HG02885 (cell line): Measurements from ENCODE around the gene ULK2.

ENCODE experiments used
- ATAC-seq: cut with Tn5 transposase; IDR thresholded peaks from one replicate; pipeline ENCODE4 v1.9.1; 2021; ENCODE audit warnings: mild to moderate bottlenecking; ENCODE audit not compliant: unreplicated experiment, poor library complexity

ULK2 gene

DNA sequence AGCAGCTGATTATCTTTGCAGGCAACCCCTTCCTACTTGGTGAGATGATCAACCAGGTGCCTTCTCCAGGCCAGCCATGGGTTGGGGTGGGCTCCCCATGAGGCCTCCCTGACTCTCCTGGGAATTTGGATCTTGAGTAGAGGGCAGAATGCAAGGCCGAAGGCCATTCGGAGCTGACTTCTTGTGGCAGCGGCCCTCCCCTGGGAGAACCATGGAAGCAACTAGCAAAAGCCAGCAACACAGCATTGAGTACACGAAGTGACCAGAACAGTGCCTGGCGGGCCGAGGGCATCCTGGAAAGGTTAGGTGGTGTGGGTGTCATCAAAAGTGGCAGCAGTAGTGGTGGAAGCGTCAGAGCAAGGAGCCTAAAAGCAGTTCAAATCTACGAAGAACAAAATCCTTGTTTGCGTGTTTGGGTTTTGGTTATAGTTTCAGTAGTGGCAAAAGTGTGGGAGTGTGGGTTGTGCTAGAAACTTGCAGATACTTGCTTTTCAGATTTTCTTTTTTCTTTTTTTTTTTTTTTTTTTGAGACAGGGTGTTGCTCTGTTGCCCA is 117.6 kb downstream of the ULK2 start:
- no peak for ATAC-seq

DNA sequence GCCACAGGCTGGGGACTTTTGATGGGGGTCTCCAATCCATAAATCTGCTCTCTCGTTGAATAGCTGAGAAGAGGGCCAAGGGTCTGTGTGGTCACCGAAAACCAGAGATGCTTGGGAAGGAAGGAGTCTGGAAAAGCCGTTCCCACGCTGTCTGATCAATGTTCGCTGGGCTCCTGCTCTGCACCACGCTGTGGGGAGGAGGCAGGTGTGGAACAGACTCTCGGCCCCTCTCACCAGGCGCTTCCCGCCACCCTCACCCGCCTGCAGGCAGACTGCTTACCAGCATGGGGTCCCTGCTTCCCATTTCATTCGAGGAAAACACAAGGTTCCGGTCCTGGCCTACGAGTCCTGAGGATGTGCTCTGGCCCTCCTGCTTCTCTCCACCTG is 118.9 kb downstream of the ULK2 start:
- no peak for ATAC-seq

DNA sequence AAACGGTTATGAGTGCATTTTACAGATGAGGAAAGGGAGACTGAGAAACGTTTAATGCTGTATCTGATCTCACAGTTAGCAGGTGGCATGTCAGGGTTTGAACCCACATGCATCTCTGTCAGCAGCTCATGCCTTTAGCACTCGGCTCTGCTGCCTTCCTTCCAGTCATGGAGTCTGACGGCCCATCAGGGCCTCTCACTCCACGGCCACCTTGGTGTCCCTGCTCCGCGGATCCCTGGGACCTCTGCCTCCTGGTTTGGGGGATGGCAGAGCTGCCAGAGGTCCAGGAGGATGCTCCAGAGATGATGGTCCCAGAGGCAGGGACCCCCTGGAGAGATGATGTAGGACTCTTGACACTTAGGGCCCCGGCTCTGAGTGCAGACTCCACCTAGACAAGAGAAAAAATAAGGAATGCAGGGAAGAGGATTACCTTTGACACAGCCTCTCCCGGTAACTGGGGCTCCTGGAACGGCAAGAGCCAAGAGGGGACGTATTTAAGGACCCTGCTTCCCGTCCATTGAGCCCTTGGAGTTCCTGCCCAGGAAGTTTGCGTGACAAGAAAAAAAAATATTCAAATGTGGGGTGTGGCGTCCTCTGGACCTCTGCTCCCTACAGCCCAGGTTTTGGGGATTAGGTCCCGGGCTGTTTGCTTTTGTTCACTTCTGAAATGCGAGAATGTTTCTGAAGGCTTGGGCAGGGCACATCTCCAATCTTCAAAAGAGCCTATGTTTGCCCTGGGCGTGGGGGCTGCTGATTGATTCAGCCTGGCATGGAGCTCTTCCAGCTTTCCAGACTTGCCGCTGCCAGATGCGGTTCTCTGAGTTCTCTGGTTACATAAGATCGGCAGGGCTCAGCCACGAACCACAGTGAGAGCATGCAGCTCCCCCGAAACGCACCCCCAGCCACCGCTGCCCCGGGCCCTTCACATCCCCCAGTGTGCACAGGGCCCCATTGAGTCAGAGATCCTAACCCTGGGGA is 119.6 kb downstream of the ULK2 start, which contains the start of gene ALDH3A1:
TSS of gene ALDH3A1 (minus strand) at position 470 of the 978 bp plus-strand sequence. CDS start 3,169 bp downstream, outside the sequence.
- no peak for ATAC-seq

DNA sequence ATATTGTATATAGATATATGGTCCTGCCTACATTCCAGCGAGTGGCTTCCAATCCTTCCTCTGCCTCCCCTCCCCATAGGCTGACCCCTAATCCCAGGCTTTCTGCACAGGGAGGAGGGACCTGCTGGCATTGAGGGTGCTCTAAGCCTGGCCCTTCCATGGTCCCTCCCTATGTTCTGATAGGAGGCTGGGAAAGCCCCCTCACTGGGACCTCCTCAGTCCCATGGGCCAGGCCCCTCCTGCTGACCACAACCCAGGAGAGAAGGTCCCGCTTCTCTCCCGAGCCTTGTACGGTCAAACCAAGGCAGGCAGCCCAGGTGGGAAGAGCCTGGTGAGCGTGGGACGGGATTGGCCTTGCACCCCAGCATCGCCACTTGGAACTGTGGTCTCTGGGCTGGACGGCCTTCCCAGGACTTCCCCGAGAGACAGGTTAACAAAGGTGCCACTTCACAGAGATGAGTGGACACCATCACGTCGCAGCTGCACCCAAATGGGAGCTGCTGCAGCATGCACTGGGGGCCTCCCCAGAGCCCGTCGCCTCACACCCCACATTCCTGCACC is 120.5 kb downstream of the ULK2 start:
- no peak for ATAC-seq

DNA sequence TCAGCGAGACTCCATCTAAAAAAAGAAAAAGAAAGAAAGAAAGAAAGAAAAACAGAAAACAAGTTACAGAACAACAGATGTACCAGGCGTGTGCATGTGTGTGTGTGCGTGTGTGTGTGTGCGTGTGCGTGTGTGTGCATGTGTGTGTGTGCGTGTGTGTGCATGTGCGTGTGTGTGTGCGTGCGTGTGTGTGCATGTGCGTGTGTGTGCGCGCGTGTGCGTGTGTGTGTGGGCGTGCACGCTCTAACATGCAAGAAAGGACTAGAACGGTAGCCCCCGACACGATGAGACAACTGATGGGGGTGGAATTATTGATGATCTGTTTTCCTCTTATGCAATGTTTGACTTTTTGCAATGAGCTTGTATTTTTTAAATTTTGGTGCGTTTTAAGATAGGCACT is 121.2 kb downstream of the ULK2 start:
- ATAC-seq, result no peak

DNA sequence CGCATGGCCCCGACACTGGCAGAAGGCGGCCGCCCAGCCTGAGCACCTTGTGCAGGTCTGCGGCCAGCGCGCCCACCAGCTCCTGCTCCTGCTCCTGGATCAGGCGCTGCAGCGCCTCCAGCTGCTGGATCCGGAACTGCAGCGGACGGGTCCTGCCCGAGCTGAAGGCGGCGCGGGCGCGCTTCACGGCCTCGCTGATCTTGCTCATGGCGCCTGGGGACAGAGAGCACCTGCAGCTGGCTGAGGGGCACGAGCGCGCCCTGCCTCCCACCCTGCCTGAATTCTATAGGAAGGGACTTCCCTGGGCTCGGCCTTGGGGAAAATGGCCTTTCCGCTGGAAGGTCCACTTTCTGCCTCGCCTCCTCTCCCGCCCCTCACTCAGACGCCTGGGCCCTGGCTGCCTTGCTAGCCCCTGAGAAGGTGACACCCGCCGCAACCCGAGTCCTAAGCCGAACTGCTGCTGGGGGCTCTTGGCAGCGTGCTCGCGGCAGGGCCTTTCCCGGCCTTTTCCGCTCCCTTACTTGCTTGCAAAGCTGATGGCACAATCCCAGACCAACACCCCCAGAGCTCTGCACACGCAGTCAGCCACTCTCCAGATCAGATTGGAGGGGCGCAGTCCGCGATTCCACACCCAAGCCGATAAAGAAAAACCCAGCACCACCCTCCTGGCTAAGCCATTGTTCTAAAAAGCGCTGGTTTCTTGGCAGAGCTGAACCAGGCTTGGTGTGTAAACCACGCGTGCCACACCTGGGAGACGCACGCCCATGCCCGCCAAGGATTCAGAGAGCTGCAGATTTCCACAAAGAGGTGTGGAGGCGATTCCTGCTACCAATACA is 122.6 kb downstream of the ULK2 start:
- ATAC-seq, result peak; percentile 80

DNA sequence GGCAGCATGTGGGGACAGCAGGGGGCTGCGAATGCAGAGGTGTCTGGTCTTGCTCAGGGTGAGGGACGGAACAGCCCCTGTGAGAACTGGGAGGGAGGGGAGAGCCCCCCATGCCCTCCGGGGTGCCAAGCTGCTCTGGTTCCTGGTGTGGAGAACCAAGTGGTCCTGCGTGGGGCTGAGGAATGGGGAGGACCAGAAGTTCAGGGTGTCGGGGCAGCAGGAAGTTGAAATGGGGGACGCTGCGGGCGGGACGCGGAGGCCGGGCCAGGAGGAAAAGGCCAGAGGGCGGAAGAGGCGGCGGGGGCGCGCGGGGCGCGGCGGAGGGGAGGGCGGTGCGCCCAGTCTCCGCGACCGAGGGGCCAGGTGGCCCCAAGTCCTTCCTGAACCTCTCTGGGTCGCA is 123.2 kb downstream of the ULK2 start:
- ATAC-seq, result peak; percentile 19

DNA sequence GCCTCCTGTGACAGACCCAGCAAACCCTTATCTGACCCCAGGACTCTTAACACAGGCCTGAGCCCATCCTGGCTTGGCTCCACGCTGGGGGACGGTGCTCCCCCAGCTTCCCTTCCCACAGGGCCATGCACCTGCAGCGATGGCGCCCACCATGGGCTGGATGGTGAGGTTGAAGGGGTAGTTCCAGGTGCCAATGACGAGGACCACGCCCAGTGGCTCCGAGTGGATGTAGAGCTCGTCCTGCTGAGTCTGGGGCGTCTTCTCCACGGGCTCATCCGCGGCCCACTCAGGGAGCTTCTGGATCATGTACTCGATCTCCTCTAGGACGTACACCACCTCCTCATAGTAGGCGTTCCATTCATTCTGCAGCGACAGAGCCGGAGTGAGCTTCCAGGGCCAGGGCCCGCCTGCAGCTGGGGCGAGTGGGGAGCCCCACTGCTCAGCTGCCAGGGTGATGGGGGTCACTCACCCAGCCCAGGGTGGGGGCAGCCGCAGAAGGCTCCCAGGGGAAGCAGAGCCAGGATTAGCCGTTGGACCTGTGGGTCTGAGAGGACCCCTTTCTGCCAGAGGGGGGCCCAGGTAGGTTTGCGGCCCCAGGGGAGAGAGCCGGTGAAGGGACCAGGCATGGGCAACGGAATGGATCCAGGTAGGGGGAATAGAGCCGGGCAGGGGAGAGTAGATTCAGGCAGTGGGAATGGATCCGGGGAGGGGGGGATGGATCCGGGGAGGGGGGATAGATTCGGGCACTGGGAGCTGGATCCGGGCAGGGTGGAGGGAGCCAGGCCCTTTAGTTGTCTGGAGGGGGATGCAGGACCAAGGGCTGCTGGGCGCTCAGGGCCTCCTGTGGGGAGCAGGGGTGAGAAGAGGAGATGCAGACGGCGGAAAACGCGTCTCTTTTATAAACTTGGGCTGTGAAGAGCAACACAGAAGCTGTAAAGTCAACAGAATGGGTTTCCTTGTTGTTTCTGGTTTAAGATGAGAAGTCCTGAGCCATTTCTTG is 124.3 kb downstream of the ULK2 start:
- ATAC-seq, result no peak

DNA sequence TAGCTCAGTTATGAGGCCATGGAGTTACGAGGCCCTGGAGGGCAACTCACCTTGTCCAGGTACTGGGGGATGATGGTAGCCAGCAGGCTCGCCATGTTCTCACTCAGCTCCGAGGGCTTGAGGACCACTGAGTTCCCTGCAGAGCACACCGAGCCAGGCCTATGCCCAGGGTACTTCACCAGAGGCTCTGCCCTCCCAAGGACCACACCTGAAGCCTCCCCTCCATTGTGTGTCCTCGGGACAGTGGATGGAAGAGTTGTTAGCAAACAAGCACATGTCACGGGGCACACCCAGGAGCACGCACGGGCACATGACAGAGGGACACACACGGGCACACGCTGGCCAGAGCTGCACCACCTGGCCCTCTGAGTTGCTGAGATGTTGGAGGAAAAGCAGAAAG is 125.2 kb downstream of the ULK2 start:
- ATAC-seq, result no peak

DNA sequence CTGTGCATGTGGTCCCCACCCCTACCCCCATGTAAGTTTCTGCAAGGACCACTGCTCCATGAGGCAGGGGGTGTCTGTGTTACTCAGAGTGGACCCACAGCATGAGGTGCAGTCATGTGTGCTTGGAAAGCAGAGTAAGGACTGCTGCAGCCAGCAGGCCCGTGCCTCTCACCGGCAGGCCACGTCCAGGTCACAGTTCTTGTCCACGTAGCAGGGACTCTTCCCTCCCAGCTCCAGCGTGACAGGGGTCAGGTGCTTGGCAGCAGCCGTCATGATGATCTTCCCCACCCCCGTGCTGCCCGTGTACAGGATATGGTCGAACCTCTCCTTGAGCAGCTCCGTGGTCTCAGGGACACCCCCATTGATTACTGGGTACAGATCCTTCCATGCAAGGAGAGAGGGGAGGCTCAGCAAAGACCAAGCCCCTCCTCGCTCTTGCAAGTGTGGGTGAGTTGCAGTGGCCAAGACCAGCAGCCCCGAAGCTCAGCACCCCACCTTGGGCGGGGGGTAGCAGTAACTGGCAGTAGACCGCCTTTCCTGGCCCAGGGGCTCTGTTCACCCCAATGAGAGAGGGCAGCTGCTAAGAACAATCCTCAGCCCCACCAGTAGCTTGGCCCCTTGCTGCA is 125.8 kb downstream of the ULK2 start:
- no peak for ATAC-seq

DNA sequence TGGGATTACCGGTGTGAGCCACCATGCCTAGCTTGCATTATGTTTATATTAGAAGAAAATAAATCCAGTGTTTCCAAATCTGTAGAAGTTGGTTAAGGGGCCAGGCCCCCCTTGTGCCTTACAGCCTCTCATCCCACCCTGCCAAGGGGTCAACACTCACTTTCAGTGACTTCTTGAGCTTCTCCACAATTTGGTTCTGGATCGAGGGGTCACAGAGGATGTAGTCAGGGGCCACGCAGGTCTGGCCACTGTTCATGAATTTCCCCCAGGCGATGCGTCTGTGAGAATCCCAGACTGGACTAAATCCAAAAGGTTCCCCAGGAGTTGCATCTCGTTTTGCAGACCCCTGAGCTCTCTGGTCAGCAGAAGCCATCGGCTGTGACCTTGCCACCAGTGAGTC is 126.8 kb downstream of the ULK2 start:
- ATAC-seq, result no peak

DNA sequence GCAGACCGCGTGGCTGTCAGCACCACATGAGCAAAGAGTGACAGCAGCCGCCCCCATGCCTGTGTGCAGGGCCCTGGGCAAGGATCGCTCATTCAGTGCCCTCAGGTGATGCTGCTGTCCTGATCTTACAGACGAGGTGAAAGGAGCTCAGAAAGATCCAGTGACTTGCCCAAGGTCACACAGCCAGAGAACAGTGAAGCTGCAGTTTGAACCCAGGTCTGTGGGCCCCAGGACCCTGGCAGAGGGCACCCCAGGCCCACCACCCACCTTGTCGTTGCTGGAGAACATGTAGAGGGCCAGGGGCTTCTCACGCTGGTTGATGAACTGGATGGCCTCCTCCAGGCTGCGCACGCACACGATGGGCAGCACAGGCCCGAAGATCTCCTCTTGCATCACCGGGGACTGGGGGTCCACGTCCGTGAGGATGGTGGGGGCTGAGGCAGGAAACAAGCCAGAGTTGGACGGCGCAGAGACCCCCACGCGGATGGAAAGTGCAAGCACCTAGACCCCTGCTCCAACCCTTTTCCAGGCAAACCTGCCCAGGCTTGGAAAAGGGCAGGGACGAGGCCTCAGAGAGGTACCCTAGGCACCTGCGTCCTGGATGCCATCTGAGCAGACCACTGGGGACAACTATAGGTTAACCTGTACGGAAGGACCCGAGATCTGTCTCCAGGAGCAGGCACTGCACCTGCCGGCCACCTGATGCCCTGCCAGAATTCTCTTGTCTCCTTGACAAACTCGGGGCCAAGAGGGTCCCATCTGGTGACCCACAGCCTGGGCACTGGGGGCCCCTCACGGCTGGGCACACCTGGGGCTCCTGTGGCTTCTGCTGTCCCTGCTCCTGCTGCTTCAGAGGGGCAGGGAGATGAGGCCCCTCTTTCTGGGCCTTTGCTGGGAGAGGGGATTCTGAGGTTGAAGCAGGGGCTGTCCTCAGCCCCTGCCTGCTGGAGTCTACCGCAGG is 128.2 kb downstream of the ULK2 start:
- no peak for ATAC-seq

DNA sequence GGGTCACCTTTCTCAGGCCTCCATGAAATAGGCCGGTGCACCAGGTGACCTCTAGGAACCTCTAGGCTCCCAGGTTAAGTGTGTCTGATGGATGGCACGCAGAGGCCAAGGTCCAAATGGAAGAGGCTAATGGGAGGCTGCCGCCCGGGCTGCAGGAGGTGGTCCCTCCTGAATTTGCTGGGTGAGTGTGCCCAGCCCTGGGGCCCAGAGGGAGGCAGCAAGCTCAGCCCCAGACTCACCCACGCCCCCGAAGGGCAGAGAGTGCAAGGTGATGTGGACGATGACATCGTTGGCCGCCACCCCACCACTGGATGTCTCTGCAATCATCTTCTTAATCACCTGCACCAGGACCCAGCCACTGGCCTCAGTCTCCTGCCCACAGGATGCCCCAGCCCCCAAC is 129.0 kb downstream of the ULK2 start:
- no peak for ATAC-seq

DNA sequence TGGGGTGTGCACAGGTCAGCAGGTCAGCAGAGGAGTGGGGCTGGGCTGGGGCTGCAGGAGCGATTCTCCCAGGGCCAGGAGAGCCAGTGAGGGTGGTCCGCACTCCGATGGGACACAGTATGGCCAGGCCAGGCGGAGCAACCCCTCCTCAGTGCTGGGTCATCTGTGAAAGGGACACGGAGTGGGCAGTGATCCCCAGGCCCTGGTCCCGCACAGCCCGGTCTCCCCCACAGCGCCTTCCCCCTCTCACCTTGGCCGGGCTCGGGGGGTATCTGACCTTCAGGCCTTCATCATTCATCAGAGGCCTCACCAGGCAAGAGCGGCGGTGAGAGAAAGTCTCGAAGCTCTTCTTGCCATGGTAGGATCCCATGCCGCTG is 129.7 kb downstream of the ULK2 start:
- ATAC-seq, result no peak

DNA sequence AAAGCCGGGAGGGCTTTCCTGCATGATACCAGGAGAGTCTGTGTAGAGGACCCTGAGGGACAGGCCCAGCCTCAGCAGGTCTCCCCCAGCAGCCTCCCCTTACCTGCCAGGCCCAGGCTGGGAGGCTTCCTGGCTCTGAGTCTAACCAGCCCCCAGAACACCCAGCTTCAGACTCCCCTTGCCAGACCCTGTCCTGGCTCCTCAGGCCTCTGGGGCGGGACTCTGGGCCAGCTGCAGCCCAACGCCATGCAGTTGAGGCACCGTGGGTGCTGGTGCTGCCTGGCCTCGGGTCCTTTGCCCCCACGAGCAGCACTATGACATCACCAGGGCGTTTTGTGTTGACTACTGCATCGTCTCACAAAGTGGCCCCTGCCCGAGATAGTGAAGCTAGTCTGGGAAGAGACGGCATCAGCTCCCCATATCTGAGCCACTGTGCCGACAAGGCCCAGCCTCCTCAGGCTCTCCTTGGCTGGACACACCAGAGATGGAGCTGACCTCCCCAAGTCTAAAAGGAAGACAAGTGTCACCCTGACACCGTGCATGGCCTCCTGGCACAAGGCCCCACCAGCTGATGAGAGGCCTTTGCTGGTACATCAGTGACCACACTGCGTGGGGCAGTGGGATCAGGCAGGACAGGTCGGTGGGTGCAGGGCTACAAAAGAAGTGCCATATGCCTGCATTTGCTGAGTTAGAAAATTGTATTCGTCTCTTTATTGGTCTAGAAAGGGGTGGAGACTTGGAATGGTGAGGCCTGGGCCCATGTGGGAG is 130.2 kb downstream of the ULK2 start:
- ATAC-seq, result no peak

DNA sequence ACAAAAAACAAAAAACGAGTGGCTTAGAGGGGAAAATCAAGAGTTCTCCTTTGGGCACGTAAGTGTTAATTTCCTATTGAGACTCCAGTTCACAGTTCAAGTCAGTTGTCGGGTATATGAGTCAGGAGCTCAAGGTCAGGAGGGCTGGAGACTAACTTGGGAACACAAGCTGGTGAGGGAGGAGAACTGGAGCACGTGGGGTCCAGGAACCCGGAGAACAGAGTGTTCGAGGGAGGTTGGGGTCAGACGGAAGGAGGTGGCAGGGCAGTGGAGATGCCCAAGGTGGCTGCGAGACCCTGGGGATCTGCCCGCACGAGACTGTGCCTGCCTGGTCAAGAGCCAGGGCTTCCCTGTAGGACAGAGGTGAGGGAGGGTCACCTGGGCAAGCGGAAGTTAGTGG is 131.7 kb downstream of the ULK2 start:
- ATAC-seq, result no peak

DNA sequence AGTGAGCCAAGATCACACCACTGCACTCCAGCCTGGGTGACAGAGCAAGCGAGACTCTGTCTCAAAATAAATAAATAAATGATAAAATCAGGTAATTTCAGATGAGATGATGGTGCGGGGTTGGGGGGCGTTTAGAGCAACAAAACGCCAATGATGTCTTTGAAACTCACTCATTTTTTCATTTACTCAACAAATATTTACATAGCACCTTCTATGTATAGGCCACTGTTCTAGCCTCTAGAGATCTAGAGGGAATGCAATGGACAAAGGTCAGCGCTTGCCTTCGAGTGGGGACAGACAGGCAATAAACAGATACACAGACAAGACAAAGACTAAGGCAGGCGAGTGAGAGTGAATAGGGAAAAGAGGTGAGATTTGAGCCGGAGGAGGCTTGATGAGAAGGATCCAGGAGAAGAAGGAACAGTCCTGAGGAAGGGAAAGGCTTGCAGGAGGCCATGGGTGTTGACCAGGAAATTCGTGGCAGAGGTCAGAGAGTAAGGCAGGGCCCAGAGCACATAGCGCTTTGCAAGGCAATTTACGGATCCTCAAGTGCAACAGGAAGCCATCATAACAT is 133.7 kb downstream of the ULK2 start:
- no peak for ATAC-seq
